HG03342 (cell line): ENCODE data around the gene FOXA1.

ENCODE experiments used
- ATAC-seq: cut with Tn5 transposase; IDR thresholded peaks from one replicate; pipeline ENCODE4 v1.9.1; 2021; ENCODE audit warnings: mild to moderate bottlenecking, moderate library complexity; ENCODE audit not compliant: unreplicated experiment

Gene FOXA1

DNA sequence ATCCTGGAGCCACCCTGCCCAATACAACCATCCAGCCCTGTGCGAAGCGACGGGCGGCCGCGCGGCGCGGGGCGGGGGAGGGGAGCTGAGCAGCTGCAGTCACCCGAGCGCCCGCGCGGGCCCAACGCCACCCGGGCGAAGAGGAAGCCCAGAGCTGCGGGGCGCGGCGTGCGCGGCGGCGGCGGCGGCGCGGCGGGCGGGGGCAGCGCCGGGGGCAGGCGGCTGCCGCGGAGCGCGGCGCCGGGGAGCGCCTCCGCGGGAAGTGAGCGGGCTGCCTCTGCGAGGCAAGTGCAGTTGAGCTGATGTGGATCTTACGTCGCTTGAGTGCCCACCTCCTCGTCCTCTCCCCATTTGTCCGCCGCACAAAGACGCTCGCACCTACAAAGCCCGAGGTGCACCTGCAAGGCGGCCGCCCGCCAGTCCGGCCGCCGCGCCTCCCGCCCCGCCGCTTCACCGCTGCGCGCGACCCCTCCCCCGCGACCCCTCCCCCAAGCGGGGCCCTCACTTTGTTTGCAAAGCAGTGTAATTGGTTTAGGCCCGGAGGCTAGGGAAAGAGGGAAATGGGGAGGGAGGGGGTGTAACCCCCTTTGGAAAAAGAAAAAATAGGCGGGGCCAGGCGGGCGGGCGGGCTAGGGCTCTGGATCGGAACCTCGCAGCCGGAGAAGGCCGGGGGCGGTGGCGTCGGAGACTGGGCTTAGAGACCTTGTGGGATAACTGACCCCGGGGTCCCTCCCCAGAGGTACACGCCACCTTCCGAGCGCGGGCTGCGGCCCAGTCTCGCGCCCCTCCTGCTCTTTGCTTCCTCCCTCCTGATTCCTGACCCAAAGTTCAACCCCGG is at the start of gene FOXA1, which contains the start of gene TTC6:
FOXA1 (minus strand) TSS at position 279 of the 838 bp plus-strand sequence; CDS start at position 2, 277 bp downstream.
TTC6 (plus strand) TSS at position 659 of the 838 bp plus-strand sequence. CDS start 26,436 bp downstream, outside the sequence.
- no peak for ATAC-seq

DNA sequence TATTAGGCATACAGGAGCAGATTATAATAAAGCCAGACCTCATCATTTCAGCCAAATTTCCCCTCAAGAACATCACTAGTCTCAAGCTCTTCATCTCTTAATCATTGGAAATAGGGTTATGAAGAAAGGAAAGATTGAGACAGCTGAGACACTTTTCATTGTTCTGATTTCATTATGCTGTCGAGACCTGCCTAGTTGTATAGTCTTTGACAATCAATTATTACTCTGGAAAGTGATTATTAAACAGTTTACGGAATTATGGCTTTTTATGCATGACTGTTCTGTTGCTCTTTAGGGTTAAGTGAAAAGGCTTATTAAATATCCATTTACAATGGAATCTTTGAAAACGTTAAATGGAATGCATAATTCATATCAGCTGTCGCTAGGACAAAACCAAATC is 48.7 kb upstream of the FOXA1 start:
- no peak for ATAC-seq

DNA sequence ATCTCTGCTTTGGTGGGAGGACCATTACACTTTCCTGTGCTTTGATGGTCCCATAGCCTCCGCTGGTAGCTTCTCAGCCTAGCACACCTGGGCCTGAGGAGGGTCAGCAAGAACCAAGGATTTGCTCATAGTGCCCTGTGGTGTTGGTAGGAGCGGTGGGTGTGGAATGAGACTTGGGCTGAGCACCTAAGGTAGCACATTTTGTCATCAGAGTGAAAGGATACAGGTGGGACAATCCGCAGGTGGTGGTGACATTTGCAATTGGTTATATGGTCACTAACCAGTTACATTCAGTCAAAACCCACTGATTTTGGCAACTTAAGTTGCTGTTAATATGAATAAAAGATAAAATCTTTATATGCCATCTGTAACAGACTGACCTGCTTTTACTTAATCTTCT is 47.1 kb upstream of the FOXA1 start:
- no peak for ATAC-seq

DNA sequence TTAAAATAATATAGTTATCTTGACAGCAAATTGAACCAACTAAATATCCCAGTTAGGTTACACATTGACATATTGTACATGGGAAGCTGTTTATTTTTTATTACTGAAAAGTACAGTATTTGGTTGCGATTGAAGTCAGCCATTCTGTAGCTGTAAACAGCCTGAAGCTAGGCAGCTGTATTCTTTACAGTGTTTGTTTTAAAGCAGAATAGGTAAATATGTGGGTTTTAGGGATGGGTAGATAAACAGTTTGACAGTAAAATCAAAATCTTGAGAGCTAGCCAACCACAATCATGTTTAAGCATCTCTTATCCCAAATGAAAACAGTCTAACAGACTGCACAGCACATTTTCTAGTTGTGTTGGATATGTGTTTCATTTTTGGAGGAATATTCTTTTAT is 46.1 kb upstream of the FOXA1 start:
- ATAC-seq, result no peak

DNA sequence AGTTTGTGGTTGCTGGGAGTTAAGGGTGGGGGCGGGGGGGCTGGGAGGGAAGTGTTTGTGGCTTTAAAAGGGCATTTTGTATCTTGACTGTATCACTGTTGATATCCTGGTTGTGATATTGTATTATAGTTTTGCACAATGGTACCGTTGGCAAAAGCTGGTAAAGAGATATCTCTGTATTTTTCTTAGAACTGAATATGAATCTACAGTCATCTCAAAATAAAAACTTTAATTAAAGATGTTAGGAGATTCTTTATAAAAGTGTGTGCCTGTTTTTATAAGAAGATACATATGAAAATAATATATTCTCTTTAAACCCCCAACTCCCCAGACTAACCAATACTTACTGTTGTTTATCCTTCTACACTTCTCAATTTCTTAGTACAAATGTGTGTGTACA is 43.5 kb upstream of the FOXA1 start:
- ATAC-seq, result no peak

DNA sequence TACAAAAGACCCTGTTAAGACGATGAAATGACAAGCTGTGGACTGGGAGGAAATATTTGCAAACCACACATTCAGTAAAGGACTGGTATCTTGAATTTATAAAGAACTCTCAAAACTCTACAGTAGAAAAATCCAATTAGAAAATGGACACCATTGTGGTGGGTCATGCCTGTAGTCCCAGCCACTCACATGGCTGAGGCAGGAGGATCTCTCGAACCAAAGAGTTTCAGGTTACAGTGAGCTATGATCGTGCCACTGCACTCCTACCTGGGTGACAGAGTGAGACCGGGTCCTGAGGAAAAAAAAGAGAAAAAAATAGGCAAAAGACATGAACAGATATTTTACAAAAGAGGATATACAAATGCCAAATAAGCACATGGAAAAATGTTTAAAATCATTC is 42.3 kb upstream of the FOXA1 start:
- ATAC-seq, result no peak

DNA sequence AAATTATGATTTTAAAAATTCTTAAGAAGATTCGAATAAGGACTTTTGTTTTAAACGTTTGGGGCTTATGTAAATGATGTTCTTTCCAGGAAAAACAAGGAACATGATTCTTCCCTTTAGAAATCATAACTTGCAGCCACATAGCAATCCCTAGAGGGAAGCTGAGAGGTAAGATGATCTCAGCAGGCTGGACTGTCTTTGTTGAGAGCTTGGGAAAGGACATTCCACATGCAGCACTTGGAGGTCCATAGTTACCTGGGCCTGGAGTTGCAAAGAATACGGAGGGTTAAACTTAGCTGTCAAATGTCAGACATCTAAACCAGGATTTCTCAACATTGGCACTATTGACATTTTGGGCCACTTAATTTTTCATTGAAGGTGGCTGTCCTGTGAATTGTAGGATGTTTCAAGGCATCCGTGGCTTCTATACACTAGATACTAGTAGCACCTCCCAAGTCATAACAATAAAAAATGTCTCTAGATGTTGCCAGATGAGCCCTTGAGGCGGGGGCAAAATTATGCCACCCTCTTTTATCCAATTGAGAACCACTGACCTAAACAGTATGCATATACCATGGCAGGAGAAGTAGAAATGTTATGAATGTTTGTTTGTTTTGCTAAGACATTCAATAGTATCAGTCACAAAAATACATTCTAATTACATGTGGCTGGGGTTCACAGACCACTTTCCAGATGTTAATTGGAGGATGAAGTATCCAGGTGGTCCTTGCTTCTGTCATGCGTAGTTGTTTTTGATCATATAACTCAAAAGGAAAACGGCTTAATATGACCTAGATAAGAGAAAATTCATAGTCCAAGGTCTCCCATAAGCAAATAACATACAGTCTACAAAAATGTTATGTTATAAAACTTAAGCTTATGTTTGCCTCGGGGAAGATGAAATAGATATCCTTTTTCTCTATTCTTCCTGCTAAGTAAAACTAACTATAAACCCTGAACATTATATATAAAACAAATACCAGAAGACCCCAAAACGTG is 30.8 kb upstream of the FOXA1 start:
- no peak for ATAC-seq

DNA sequence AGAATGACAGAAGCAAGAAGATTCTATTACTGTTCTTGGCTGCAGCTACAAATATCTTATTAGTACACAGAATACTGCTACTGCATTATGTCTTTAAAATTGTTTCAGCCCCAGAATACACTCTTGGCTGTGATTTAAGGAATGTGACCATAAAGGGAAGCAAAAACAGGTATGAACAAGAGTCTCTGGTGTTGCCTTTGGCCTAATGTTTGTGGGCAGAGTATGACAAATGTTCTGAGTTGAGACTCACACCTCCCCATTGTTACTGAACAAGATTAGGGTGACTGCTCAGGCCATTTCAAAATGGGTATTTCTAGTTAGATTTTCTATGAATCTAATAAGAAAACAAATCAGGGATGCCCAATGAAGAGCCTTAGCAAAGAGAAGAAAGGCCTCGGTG is 28.9 kb upstream of the FOXA1 start:
- no peak for ATAC-seq

DNA sequence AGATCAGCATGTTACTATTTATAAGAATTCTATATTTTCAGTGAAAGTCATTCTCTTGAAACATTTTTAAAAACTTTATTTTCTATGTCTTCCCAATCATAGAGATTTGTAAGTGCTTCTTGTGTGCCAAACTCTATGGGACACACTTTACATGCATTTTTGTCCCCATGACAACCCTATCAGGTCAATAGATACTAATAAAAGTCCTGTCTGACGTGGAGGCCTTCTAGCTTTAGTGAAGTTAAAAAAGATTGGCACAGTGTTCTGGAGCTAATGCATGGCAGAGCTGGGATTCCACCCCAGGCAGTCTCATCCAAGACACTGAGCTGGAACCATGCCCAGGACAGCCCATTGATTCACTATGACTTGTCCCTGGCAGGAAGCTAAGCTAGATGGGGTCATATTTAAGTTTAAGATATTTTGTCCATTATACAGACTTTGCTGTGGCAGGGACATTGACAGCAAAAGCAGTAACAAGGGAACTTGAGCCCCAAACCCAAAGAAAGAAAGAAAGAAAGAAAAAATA is 28.4 kb upstream of the FOXA1 start:
- ATAC-seq, result no peak

DNA sequence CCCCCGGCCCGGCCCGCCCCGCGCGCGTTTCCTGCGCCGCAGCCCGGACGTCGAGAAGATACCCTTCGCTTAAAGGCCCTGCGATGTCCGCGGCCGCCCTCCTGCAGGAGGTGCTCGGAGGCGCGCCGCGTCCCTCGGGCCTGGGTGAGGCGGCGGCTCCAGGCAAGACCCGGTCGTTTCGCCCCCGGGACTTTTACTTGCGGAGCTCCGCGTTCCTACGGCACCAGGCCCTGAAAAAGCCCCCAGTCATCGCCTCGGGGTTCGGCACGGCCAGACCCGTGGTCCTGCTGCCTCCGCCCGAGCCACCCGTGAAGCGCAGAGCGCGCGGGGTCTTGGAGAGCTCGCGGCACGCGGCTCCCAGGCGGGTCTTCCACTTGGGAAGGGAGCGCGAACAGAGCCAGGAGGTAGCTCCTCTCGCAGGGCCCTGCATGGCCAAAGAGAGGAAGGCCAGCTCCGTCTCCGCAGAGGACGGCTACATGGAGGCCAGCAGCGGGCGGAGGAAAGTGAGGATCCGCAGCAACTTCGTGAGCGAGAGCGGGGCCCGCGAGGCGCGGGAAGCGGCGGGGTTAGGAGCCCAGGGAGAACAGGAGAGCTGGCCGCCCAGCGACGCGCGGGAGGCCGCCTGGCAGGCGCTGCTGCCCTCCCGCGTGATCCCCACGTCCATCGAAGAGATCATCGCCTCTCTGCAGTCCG is 27.3 kb upstream of the FOXA1 start:
- ATAC-seq, result no peak

DNA sequence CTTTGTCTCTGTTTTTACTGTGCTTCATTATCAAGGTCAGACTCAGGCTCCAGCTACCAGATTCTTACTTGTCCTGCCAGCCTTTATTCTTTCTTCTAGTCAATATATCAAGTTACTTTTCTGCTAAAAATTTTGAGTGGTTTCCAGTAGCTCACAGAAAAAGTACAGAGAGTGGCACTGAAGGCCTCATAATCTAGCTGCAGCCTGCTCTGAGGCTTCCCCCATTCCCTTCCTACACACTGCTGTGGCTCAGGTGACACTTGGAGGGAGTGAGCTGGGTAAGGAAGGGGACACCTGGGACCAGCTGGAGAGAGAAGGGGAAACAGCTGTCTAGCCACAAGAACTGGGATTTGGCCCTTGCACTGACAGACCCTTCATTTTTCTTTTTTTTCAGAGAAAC is 25.8 kb upstream of the FOXA1 start:
- ATAC-seq, result no peak

DNA sequence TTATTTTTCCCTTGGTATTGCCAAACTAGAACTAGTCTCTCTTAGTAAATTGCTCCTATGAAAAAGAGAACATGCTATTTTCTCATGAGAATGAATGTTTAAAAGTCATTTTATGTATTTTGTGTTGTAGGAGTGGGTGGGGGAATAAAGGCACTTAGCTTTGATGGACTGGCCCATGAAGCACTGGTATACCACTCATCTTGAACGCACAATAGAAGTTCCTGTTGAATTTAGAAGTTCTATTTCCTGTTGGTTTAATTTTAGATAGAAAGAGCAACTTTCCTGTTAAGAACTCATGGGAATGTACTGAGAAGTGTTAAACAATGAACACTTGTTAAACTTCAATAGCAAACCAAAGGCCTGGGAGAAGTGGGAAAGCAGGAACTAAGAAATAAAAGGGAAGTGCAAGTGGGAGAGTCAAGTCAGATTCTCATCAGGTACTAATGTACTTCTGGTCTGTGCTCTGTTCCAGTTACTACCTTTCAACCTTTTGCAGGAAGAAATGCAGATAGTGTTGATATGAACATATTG is 23.5 kb upstream of the FOXA1 start:
- ATAC-seq, result no peak

DNA sequence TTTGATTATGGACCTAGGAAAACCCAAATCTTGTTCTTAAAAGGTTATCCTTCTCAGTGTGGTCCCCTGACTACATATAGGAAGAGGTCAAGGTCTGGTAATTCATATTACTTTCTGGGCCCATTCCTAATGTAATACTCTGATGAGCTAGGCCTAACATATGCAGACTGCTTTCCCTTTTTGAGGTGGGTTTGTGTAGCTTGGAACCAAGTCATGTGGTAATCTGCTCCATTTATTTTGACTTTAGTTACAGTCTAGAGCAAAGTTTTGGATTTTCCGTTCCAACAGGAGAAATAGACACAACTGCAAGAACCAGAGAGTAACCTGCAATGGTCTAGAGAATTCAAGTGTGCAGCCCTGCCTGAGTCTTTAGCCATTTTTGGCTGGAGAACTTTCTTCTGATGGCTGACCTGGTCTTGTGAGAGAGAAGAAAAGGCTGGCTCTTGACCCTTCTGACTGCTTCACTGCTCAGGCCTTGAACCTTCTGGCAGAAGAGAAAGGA is 22.9 kb upstream of the FOXA1 start:
- no peak for ATAC-seq

DNA sequence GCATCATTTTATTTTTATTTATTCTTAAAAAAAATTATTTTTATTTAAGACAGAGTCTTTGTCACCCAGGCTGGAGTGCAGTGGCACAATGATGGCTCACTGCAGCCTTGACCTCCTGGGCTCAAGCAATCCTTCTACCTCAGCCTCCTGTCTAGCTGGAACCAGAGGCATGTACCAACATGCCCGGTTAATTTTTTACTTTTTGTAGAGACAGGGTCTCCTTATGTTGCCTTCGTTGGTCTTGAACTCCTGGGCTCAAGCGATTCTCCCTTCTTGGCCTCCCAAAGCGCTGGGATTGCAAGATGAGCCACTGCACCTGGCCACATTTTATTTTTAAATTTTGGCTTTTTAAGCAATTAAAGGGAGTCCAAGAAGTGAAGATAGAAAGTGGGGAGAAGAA is 21.8 kb upstream of the FOXA1 start:
- no peak for ATAC-seq

DNA sequence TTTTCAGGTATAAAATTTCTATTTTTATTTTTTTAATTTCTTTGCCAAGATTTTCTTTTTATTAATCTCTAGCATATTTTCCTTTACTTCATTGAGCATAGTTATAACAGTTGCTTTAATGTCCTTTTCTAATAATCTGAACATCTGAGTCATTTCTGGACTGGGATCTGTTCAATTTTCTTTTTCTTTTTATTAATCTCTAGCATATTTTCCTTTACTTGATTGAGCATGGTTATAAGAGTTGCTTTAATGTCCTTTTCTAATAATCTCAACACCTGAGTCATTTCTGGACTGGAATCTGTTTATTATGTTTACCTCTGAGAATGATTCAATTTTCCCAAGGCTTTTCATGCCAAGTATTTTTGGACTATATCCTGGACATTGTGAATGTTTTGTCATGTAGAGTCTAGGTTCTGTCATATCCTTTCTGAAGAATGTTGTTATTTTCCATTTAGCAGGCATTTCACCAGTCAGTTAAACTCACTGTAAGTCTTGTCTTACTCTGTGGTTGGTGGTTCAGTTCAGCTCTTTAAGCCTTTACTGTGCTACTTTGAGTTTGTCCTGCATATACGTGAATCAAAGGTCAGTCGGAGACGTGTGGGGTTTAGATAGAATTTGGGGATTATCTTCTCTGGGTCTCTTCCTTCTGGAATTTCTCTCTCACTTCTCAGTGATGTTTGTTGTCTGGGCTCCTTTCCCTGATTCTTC is 20.7 kb upstream of the FOXA1 start:
- ATAC-seq, result no peak

DNA sequence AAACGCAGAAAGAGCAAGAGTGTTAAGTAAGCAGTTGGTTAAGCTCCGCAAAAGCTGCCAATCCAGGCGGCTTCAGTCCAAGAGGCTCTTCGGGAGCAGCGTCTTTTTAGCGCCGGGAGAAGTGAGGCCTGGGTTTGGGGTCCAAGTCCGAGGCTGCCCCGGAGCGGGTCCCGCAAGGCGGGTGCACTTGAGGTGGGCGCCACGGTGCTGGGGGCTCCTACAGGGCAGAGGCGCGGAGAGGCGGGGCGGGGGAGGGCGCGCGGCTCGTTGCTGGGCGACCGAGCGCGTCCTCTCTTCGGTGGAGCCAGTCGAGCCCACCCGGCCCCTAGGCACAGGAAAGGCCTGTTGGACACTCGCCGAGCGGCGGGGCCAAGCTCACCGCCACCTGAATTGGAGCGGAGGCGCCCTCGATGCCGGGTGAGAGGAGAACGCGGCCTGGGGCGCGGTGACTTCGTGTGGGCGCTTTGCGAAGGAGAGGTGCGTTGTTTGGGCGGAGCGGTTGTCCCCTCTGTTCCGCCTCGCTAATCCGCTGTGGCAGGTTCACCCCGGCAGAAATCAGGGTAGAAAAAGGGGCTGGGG is 16.0 kb upstream of the FOXA1 start:
- no peak for ATAC-seq

DNA sequence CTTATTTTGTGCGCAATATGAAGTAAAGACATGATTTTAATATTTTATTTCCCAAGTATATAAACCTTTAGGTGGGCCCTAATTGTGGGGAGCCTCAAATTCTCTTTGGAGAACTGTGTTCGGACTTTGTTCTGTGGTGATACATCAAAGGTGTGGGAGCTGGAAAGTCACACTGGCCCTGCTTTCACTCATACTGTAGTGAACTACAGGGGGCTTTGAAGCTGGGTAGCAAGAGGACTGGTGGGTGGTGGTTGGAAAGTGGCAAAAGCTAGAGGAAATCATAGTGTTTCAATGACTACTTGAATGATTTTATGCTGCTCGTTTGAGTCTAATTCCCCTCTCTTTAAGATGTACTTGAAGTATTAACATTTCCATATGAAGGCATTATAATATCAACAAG is 13.6 kb upstream of the FOXA1 start:
- ATAC-seq, result no peak

DNA sequence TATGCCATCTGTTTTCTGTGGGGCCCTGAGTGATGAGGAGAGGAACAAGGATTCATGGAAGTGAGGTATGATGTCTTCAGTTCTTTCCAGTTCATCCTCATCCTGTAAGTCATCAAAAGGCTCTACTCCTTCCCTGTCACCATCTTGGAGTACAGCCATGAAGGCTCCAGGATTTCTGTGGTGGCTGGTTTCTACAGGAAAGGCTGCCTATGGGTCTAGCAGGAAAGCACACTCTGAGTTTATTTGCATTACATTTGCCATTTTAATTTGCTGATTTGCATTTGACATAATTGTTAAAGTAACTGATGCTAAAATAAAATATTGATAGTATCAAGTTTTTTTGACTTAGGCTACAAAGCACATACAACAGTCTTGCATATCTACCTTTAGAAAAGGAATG is 11.6 kb upstream of the FOXA1 start:
- ATAC-seq, result no peak

DNA sequence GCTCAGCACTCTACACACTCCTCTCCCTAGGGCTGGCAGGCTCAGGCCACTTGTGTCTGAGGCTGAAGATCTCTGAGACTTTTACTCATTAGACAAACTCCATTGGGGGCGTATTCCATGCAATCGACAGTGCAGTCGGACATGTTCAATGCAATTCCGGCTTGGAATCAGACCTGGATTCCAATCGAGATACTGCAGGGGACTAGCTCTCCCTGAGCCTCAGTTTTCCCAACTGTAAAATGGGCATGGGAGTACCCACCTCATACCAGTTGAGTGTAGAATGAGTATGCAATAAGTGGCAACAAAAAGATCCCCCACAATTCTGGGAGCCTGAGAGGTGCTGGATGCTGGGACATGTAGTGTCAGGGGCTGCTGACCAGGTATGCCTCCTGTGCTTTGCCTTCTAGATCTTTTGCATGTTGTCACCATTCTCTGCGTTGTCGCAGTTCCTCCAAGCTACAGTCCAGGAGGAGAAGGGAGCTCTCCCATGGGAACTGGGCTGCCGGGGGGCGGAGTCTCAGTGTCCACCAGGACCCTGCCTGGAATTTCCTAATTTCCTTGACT is 8.7 kb upstream of the FOXA1 start:
- ATAC-seq, result no peak
